Keratinocyte (primary cell): ENCODE data around the gene ADGRB3.

Experiments
- EZH2 ChIP-seq: IDR thresholded peaks from one replicate; pipeline ENCODE4 v1.6.1; 2012; ENCODE audit warnings: inconsistent platforms, mild to moderate bottlenecking, low read length, moderate library complexity
- TF ChIP-seq, protein P1 (sequence below), 3 experiments: IDR thresholded peaks in 1 of 3; conservative IDR thresholded peaks in 1 of 3; optimal IDR thresholded peaks in 1 of 3; 2 replicates in 2 of 3; 3 replicates in 1 of 3; pipeline versions ENCODE3 to v1.5.1; 2011; ENCODE audit warnings: low read length in 3 of 3, mild to moderate bottlenecking in 3 of 3, moderate library complexity in 2 of 3, control low read depth in 1 of 3, inconsistent platforms in 1 of 3; ENCODE audit not compliant: insufficient read depth in 2 of 3; ENCODE audit errors: extremely low read depth in 1 of 3

DNA sequence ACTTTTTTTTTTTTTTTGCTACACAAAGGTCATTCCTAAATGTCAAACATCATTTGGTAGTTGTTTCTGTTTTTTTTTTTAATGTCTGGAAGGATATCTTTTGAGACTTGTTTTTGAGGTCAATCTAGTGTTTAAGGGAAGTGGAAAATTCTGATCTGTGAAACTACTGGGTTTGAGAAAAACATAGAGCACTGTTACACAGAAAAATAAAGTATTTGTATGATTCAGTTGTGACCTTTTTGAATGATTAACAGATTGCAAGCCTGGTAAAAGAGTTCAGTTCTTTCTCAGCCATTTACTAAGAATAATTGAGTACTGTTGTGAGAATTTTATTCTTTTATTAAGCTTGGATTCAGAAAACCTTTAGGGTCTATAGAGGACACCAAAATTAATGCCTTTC lies 276.7 kb downstream of the ADGRB3 start:
- TF ChIP-seq, protein P1, sequence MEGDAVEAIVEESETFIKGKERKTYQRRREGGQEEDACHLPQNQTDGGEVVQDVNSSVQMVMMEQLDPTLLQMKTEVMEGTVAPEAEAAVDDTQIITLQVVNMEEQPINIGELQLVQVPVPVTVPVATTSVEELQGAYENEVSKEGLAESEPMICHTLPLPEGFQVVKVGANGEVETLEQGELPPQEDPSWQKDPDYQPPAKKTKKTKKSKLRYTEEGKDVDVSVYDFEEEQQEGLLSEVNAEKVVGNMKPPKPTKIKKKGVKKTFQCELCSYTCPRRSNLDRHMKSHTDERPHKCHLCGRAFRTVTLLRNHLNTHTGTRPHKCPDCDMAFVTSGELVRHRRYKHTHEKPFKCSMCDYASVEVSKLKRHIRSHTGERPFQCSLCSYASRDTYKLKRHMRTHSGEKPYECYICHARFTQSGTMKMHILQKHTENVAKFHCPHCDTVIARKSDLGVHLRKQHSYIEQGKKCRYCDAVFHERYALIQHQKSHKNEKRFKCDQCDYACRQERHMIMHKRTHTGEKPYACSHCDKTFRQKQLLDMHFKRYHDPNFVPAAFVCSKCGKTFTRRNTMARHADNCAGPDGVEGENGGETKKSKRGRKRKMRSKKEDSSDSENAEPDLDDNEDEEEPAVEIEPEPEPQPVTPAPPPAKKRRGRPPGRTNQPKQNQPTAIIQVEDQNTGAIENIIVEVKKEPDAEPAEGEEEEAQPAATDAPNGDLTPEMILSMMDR (optimal IDR thresholded peaks at IDR 0.05 in 1 of 3, IDR thresholded peaks at IDR 0.05 in 1 of 3, conservative IDR thresholded peaks at IDR 0.05 in 1 of 3; ENCODE audit: extremely low read depth in 1 of 3, insufficient read depth in 2 of 3, low read length in 3 of 3): no peak
- TF ChIP-seq EZH2: no peak
